ENCODE data around the gene TMUB2.

Gene TMUB2

DNA sequence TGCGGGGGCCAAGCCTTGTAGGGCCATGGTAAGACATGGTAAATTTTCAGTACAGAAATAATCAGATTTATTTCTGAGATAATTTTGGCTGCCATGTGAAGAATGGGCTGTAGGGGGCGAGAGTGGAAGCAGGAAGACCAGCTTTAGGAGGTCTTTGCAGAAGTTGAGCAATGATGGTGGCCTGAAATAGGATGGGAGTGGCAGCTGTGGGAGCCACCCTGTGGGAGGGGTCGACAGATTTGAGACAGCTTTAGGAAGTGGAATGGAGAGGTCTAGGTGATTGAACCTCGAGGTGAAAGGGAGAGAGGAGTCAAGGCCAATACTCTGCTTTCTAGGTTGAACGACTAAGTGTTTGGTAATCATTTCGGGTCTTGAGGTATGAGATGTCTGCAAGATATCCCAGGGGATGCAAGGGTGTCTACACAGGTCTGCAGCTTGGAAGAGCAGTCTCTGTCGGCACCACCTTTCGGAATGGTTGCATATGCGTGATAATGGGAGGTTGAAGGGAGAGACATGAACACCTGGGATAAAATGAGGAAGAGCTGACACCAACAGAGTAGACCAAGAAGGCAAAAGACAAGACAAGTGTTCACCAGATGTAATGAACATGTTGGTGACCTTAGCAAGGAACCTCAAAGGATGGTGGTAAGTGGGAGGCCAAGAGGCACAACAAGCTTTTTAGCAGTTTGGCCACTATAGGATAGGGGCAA is 17.1 kb downstream of the TMUB2 start:
- FAIRE-seq = no peak

DNA sequence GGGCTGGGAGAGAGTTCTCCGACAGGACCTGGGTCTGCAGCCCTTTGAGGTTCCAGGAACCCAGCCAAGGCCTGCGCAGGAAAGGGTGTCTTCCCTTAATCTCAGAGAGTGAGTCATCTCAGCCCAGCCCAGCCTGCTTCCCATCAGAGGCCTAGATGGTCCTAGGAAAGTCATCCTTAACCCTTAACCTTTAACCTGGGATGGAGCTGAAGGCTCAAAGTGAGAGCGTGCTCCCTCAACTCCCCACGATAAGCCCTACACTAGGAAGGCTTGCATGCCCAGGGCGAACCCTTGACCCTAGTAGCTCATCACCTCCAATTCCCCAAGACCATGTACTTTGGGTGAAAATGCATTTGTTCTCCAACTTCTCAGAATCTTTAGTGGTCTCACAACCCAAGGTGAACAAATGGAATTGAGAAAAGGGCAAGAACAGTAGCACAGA is 17.7 kb downstream of the TMUB2 start:
- no peak for FAIRE-seq

DNA sequence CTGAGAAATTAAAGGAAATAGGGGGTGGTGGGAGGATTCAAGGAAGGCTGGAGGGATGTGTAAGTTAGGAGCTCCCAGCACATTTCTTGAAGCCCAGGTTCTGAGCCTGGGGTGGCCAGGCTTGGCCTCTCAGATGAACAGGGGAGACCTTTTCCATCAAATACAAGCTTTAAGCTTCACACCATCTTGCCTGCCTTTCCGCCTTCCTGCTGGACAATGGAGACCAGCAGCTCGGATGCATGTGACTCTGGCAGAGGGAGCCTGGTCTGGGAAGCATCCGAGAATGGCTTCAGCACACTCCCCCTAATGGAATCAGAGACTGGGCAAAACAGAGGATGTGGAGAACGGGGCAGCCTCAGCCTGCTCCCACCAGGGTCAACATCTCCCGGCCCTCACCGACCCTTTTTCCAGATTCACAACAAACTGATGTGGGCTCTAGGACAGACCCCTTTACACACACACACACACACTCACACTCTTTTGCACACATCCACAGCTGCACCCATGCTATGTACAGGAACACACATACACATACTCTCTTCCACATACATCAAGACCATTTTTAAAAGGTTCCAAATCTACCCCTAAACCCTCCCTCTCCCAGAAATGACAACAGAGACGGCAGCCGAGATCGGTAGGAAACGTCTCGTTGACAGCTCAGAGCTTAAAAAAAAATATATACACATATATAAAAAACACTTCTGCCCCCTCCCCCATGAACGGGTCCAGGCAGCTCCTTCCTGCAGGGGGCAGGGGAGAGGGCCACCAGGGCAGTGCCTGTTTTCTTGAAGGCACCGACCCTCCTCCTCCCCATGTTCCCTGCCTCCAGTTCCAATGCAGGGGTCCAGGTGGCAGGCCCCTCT is 19.4 kb downstream of the TMUB2 start:
- no peak for FAIRE-seq

DNA sequence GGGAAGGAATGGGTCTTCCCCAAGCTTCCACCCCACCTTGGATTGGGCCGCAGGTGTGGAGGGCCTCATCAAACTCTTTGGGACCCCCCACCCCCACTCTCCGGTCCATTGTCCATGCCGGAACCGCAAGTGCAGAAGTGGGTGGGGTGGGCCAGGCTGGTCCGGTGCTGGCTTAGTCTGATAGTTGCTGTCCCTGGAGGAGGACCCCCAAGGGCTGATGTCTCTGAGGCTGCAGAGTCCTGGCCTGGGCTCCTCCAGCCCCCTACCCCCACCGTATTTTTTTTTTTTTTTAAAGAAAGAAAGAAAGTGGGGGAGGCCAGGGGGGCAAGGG is 20.0 kb downstream of the TMUB2 start:
- FAIRE-seq = no peak

DNA sequence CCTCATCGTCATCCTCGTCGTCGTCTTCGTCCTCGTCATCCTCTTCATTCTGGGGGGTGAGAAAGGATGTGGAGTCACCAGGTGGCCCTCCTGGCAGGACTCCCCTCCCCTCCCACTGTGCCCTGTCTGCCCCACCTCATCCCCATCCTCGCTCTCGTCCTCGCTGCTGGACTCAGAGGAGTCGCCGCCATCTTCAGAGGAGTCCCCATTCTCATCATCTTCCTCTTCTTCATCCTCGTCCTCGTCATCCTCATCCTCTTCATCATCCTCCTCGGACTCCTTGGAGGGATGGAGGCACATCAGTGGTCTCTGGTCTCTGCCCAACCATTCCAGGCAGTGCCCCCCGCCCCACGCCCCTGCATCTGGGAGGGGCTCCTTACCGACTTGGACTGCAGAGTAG is 20.5 kb downstream of the TMUB2 start:
- no peak for FAIRE-seq

DNA sequence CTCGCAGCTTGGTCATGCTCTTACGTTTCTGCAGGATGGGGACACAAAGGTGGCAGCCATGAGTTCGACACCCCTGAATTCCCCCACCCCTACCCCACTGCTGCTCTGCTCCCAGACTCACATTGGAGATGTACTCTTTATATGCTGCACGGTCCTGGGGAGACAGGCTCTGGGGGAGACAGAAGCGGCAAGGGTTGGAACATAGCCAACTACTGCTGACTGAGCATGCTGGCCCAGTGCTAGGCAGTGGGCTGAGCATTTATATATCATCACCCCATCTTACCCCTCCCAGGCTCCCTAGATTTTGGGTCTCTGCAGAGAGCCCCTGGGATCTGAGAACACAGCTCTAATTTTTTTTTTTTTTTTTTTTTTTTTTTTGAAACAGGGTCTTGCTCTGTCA is 21.0 kb downstream of the TMUB2 start:
- FAIRE-seq = no peak

DNA sequence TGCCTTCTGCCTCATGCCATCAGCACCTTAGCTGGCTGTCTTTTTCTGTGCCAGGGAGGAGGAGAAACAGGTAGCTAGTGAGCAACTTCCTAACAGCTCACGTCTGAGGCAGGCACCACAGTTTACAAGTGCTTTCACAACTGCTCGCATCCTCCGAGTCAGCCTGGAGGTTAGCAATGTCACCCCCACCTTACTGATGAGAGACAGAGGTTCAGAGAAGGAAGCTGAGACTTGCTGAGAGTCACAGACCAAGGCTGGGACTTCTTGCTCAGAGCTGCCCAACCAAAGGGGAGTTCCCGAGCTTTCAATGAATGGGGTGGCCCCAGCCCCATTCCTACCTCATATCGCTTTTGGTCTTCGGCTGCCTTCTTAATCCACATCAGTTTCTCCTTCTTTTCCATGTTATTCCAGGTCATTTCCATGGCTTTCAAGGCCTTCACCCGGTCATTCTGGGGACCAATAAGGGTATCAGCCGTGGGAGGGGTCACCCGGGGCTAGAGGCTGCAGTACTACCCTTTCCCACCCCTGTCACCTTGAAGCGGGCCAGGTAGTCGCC is 23.1 kb downstream of the TMUB2 start:
- no peak for FAIRE-seq

DNA sequence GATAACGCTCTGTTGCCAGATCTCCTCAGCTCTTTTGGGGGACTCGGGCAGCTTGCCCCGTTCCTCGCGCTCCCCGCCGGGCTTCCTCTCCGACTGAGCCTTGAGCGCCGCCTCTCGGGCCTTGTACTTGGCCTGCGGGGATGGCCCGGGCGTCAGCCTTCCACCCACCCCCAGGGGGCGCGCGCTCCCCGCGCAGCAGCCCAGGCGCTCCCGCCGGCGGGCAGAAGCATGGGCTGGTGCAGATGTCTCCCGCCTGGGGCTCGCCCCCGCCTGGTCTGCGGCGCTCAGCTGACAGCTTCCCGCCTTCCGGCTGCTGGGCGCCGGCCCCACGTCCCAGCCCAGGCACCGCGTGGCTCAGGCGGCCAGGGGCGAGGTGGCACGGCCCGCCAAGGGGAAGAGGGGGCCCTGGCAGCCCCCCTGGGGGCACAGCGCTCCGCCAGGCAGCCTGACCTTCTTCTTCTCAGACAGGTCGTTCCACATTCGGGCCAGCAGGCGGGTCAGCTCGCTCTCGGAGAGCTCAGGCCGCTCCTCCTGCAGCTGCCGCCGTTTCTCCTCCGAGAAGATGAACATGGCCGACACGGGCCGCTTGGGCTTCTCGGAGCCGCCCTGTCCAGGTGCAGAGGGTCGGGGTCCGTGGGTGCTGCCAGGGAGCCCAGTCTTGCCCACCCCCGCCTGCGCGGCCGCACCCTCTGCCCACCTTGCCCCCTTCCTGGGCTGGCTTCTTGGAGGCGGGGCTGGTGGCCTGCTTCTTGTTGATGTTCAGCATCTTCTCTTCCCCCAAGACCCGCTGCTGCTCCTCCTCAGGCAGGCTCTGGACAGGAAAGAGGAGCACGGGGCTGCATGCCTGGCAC is 23.8 kb downstream of the TMUB2 start:
- FAIRE-seq = no peak

DNA sequence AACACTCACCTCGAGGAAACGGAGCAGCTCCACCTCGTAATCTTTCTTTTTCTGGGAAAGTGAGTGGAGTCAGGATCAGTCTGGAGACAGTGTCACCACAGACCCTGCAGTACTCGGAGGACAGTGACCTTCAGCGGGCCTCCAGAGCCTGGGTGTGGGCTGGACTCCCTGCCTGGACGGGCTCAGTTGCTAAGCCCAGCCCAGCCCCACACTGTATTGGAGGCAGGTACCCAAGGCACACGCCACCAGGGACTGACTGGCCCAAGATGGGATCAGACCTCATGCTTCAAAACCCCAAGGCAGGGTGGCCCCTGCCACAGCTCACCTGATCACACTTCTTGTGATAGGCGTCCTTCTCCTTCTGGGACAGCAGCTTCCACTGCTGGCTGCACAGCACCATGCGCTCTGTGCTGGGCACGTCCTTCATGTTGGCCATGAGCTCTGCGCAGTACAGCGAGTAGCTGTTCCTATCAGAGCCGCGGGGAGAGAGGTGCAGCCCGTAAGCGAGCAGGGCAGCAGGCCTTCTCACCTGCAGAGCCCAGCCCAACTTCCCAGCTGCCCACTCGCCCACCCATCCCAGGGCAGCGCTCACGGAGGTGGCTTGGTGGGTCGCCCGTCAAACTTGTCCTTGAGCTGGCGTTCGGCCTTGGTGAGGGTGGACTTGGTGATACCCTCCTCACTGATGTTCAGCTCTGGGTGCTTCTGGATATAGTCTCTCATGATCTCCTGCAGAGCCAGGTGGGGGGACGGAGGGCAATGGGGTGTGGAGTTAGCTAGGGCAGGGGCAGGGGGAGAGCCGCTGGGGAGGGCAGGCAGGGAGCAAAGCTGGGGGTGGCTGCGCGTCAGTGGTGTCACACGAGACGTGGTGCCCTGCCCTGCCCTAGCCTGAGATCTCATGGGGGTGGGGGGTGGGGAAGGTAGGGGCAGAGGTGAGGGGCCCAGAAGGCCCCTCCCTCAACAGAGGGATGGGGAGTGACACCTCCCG is 24.8 kb downstream of the TMUB2 start:
- FAIRE-seq = no peak

DNA sequence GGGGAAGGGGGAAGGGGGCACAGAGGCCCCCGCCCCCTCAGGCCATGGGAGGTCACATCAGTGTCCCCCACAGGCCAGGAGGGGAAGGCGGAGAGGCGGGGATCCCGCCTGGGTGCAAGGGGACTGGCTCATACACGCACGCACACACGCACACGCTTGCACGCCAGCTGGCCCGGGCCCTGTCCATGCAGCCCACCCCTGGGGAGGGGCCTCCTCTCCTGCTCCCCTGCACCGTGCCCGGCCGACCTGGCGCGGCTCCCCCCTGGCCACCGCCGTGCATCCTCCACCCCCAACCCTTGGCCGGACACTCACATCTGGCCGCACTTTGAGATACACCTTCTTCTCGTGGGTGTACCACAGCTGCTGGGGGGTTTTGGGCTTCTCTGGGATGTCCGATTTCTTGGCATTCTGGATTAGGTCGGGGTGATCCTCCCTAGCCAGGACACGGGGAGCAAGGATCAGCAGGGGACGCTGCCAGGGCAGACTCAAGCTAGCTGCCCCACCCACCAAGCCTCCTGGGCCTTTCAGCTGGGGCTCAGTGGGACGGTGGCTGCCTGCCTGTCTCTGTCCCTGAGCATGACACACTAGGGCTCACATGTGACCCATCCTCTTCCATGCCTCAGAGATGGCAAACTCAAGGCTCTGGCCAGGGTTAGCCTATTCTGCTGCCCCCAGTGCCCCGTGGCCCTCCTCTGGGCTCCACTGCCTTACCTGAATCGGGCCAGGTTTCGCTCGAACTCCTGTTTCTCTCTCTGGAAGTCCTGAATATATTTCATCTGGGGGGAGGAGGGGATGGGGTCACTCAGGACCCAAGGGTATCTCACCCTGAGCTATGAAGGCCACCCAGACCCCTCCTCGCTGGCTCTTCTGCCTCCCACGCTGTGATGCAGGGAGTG is 26.0 kb downstream of the TMUB2 start:
- no peak for FAIRE-seq

DNA sequence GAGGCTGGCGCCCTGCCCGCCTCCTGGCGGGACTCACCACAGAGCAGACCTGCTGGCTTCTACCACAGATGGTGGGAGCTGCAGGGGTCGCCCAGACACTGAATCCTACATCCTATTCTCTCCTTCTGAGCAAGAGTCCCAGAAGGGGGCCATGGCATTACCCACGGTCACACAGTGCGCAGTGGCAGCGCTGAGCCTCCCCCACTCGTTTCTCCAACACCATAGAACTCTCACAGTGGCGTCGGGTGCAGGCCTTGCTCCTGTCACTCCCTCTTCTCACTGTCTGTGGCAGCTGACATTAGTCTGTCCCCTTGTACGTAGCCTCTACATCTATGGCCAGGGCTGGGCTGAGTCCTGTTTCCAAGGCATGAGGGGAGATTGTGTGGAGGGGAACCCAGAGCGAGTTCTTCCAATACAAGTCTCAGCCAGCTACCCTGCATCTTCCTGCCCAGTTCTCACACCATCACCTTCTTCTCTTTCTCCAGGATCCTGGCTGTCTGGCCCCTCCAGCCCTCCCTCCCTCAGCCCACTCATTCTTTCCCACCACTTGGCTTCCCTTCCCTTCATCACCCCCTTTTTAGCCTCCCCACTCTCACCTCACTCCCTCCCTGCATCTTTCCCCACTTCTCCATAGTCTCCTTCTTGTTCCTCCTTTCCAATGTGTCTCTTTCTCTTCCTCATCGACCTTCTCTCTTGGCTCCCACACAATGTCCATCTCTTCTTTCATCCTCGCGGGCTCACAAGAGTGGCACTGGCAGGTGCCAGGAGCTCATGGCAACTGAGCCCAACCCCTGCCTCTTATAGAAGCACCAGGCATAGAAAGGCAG is 26.8 kb downstream of the TMUB2 start:
- FAIRE-seq = no peak

DNA sequence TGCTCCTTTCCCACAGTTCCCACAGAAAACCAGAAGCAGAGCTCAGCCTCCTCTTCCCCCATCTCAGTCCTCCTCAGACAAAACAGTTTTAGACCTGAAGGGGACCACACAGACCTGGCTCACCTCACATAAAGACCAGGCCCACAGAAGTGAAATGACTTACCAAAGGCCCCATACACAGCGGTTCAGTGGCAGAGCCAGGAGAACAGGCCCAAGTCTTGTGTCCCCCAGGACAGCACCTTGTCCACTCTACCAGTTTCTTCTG is 27.4 kb downstream of the TMUB2 start:
- no peak for FAIRE-seq

DNA sequence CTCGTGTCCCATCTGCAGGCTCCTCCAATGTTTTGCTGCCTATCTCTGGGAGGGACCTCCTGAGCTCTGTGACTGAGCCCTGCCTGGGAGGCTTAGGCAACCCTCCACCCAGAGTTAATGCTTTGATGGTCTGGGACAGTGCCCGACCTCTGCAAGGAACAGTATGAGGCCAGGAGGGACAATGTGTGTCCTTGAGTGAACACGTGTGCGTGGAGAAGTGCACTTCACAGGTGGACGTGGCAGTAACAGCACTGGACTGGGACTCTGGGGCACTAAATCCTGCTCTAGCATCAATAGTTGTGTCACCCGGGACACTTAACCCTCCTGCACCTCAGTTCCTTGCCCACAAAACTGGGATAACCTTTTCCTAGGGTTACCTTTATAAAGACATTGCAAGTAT is 28.1 kb downstream of the TMUB2 start:
- no peak for FAIRE-seq

DNA sequence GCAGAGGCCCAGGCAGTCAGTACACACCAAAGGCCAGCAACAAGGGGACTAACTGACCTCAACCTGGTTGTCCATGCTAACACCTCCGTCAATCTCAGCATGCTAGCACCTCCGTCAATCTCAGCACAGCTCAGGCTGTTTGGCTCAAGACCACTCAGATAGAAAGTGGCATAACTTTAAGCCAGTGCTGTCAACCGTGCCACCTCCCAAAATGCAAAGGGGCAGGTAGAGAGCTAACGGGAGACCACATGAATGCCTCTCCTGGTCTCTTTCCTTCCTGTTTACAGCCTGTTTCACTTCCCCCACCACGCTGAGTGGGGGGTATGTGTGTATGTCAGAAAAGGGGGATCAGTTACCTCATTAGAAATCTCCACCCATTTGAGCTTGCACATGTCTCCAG is 29.4 kb downstream of the TMUB2 start:
- FAIRE-seq = no peak

DNA sequence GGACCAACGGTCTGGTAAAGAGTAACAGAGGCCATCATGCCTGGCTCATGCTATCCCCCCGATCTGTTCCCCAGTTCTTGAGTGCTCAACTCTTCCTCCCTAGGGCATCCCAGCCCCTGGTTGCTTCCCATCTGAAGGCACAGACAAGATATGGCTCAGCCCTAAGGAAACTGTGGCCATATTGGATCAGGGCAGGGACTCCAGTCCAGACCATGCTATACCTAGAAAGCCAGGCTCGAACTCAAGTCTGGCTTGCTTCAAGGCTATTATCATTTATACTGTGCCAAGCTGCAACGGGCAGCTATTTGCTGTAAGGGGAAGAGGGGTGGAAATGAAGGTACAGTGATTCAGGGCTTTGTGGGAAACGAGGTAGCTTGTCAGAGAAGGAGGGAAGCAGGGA is 29.9 kb downstream of the TMUB2 start:
- FAIRE-seq = no peak

DNA sequence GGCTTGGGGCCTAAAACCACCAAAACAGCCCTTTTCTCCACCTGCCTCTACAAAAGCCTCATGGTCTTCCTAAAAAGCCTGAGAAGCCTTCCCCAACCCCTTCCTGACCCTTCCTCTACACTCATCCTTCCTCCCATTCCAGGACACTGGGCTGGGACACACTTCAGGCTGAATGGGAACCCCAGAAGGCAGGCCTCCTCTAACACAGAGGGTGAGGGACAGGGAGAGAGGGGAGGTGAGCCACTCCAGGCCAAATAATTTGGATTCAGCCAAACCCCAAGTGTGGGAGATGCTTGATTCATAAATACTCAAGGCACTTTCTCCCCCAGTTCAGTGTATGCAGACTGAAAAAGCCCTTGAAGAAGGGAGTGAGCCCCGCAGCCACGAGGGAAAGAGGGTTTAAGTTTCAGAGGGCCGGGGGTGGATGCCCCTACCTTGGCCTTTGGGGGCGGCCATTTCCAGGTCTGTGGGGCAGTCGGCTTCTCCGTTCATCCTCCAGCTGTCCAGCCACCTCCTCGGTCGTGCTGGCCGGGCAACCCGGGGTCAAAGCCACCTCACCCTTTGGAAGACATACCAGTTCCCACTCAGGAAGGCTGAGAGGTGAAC is 31.1 kb downstream of the TMUB2 start:
- FAIRE-seq = no peak

DNA sequence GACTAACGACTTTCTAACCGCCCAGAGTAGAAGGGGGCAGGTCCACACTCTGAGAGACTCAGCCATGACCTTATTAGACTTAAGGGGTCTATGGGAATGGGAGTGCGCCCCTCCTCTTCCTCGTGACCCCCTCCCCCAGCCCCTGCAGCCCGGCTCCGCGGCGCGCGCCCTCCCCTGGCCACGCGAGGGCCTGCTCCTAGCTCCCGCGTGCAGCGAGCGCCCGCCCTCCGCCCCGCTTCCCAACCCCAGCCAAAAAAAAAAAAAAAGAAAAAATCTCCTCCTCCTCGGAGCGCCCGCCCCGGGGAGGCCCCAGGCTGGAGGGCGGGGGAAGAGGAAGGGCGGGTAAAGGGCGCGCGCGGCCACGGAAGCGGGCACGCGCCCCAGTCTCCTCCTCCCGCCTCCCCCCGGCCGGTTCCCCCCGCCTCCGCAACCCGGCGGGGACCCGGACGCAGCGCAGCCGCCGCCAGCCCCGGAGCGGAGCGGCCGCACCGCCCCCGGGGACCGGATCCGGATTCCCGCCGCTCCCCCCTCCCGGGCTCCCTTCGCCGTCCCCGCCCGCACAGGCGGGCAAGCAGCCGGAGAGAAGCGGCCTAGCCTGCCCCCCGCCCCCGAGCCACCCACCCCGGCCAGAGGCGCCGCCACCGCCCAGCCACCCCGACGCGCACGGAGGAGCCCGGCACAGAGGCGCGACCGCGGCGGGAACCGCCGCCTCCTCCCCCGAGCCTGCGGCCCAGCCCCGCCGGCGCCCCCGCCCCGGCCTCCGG is 31.8 kb downstream of the TMUB2 start:
- FAIRE-seq = no peak

DNA sequence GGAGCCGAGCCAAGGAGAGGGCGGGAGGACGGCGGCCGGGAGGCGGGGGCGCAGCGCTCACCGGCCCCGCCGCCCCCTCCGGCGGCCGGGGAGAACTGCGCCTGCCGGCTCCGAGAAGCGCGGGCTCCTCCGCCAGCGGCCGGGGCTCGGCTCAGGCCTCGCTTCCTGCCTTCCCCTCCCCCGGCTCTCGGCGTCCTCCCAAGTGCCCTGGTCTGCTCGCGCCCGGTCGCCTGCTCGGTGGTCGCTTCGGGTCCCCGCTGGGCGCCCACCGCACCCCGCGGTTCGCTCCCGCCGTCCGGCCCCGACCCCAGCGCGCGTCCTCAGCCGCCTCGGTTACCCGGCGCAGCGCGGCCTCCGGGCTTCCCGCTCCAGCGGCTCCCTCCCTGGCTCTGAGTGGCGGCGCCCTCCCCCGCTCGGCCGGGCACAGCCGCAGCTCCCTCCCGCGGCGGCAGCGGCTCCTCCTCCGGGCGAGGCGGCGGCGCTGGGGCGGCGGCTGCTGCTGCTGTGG is 32.4 kb downstream of the TMUB2 start:
- FAIRE-seq = no peak
